ENCODE results near the gene TMEM11. TPM values are rescaled to one million over a fixed set of nuclear protein-coding genes. Genes with fewer than 3 reads are reported as not detected.

Gene TMEM11
- total and polyA plus RNA-seq, 4 donors: 9.3 to 20.8 (median 11.6) TPM

DNA sequence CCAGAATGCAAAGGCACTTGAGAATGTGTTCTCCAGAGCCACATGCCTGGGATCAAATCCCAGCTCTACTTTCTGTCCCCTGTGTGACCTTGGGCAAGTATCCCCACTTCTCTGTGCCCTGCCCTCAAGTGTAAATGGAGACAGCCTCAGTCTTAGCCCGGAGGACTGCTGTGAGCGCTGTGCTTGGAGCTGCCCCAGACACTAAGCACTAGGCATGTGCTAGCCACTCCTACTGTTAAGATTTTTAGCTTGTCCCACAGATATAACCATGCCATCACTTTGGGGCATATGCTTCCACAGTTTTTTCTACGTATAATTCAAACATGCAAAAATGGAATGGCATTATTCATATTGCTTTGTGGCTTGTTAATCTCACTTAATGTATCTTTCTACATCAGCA is 29.4 kb downstream of the TMEM11 start (continued):
- TF ChIP-seq, protein P1, sequence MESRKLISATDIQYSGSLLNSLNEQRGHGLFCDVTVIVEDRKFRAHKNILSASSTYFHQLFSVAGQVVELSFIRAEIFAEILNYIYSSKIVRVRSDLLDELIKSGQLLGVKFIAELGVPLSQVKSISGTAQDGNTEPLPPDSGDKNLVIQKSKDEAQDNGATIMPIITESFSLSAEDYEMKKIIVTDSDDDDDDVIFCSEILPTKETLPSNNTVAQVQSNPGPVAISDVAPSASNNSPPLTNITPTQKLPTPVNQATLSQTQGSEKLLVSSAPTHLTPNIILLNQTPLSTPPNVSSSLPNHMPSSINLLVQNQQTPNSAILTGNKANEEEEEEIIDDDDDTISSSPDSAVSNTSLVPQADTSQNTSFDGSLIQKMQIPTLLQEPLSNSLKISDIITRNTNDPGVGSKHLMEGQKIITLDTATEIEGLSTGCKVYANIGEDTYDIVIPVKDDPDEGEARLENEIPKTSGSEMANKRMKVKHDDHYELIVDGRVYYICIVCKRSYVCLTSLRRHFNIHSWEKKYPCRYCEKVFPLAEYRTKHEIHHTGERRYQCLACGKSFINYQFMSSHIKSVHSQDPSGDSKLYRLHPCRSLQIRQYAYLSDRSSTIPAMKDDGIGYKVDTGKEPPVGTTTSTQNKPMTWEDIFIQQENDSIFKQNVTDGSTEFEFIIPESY (IDR thresholded peaks at IDR 0.05): no peak
- no peak for TF ChIP-seq NR2F2 (IDR thresholded peaks at IDR 0.05)
- no peak for TF ChIP-seq TAF1 (conservative IDR thresholded peaks at IDR 0.05)
- TF ChIP-seq JUND (IDR thresholded peaks at IDR 0.05): no peak
- no peak for TF ChIP-seq RAD21 (IDR thresholded peaks at IDR 0.05)
- no peak for TF ChIP-seq RXRA (IDR thresholded peaks at IDR 0.05)
- TF ChIP-seq HNF4A (conservative IDR thresholded peaks at IDR 0.05): no peak
- no peak for TF ChIP-seq YY1 (IDR thresholded peaks at IDR 0.05)
- TF ChIP-seq, protein P2, sequence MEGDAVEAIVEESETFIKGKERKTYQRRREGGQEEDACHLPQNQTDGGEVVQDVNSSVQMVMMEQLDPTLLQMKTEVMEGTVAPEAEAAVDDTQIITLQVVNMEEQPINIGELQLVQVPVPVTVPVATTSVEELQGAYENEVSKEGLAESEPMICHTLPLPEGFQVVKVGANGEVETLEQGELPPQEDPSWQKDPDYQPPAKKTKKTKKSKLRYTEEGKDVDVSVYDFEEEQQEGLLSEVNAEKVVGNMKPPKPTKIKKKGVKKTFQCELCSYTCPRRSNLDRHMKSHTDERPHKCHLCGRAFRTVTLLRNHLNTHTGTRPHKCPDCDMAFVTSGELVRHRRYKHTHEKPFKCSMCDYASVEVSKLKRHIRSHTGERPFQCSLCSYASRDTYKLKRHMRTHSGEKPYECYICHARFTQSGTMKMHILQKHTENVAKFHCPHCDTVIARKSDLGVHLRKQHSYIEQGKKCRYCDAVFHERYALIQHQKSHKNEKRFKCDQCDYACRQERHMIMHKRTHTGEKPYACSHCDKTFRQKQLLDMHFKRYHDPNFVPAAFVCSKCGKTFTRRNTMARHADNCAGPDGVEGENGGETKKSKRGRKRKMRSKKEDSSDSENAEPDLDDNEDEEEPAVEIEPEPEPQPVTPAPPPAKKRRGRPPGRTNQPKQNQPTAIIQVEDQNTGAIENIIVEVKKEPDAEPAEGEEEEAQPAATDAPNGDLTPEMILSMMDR (IDR thresholded peaks at IDR 0.05; ENCODE audit: low read depth, low read length, missing input control): no peak

DNA sequence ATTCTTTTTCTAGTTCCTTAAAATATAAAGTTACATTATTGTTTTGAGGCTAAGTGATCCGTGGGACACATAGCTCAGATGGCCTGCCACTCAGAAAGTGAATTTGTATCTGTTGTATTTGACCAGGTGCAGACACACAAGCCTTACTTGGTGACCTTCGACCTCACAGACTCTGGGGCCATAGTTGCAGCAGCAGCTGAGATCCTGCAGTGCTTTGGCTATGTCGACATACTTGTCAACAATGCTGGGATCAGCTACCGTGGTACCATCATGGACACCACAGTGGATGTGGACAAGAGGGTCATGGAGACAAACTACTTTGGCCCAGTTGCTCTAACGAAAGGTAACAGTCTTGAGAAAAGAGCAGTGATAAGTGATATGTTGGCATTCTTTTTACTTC is 30.5 kb downstream of the TMEM11 start:
- no peak for DNase-seq (ENCODE audit: low spot score)
- TF ChIP-seq EGR1 (IDR thresholded peaks at IDR 0.05; ENCODE audit: low read depth in 2 of 2) (no peak), FOXA2 (IDR thresholded peaks at IDR 0.05) (no peak), FOXA1 (IDR thresholded peaks at IDR 0.05) (no peak), RAD21 (IDR thresholded peaks at IDR 0.05) (no peak), GABPA (IDR thresholded peaks at IDR 0.05 in 1 of 2, conservative IDR thresholded peaks at IDR 0.05 in 1 of 2) (no peak), YY1 (IDR thresholded peaks at IDR 0.05) (no peak), RXRA (IDR thresholded peaks at IDR 0.05) (no peak), HNF4G (IDR thresholded peaks at IDR 0.05) (no peak), JUND (IDR thresholded peaks at IDR 0.05) (no peak), SP1 (IDR thresholded peaks at IDR 0.05) (no peak), NR2F2 (IDR thresholded peaks at IDR 0.05) (no peak)
- TF ChIP-seq, protein P3, sequence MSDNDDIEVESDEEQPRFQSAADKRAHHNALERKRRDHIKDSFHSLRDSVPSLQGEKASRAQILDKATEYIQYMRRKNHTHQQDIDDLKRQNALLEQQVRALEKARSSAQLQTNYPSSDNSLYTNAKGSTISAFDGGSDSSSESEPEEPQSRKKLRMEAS (IDR thresholded peaks at IDR 0.05): no peak
- TF ChIP-seq, protein P1 (IDR thresholded peaks at IDR 0.05): no peak
- TF ChIP-seq, protein P4, sequence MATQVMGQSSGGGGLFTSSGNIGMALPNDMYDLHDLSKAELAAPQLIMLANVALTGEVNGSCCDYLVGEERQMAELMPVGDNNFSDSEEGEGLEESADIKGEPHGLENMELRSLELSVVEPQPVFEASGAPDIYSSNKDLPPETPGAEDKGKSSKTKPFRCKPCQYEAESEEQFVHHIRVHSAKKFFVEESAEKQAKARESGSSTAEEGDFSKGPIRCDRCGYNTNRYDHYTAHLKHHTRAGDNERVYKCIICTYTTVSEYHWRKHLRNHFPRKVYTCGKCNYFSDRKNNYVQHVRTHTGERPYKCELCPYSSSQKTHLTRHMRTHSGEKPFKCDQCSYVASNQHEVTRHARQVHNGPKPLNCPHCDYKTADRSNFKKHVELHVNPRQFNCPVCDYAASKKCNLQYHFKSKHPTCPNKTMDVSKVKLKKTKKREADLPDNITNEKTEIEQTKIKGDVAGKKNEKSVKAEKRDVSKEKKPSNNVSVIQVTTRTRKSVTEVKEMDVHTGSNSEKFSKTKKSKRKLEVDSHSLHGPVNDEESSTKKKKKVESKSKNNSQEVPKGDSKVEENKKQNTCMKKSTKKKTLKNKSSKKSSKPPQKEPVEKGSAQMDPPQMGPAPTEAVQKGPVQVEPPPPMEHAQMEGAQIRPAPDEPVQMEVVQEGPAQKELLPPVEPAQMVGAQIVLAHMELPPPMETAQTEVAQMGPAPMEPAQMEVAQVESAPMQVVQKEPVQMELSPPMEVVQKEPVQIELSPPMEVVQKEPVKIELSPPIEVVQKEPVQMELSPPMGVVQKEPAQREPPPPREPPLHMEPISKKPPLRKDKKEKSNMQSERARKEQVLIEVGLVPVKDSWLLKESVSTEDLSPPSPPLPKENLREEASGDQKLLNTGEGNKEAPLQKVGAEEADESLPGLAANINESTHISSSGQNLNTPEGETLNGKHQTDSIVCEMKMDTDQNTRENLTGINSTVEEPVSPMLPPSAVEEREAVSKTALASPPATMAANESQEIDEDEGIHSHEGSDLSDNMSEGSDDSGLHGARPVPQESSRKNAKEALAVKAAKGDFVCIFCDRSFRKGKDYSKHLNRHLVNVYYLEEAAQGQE (IDR thresholded peaks at IDR 0.05): no peak
- TF ChIP-seq, protein P5, sequence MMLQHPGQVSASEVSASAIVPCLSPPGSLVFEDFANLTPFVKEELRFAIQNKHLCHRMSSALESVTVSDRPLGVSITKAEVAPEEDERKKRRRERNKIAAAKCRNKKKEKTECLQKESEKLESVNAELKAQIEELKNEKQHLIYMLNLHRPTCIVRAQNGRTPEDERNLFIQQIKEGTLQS (IDR thresholded peaks at IDR 0.05): no peak

More for the DNA sequence above, 30.5 kb downstream of the TMEM11 start:
- 66% methylated on average over 5 of the region's 5 CpGs for WGBS
- Histone ChIP-seq H3K9ac (ENCODE audit: low read depth in 1 of 2, low read length in 2 of 2) (no peak overlapping the region), H3K4me1 (ENCODE audit: control insufficient read depth in 4 of 4, insufficient read depth in 4 of 4, low read length in 3 of 4) (no peaks in the 10 kb centered on the region), H3K27me3 (ENCODE audit: control insufficient read depth in 4 of 4, insufficient read depth in 4 of 4, low read length in 3 of 4) (no peaks in the 10 kb centered on the region), H3K9me3 (ENCODE audit: control insufficient read depth in 4 of 4, low read length in 3 of 4) (no peaks in the 10 kb centered on the region), H3K4me3 (ENCODE audit: low read depth in 1 of 3, low read length in 3 of 3) (no peak overlapping the region), H3K27ac (ENCODE audit: low read depth in 1 of 2, low read length in 2 of 2) (no peak overlapping the region), H3K36me3 (ENCODE audit: control insufficient read depth in 4 of 4, insufficient read depth in 3 of 4, low read depth in 1 of 4, low read length in 3 of 4) (peaks cover 2 to 16% (median 6%) of the 10 kb centered on the region in 4 donors)

Data from liver (tissue), 9 donors.